PC-9 (cell line): ENCODE measurements around the gene EFTUD2. TPM values are rescaled to one million over a fixed set of nuclear protein-coding genes. Genes with fewer than 3 reads are reported as not detected.

Experiments
- BruUV-seq: library from RNA; stranded (reverse); fragments of 400-500 nt; replicated peaks from 2 replicates; lab custom pipeline; 2021; lab: Mats Ljungman, UMichigan
- CTCF ChIA-PET: fragments of 300-600 bp; sonication (Branson Sonifier 250); formaldehyde crosslinking; loops from one replicate; lab custom pipeline; 2022; ENCODE audit warnings: antibody characterized with exemption; lab: Charles Lee
- POLR2A ChIA-PET: fragments of 300-600 bp; sonication (Branson Sonifier 250); formaldehyde crosslinking; loops from one replicate; lab custom pipeline; 2022; ENCODE audit warnings: antibody characterized with exemption; ENCODE audit not compliant: unreplicated experiment; lab: Charles Lee
- DNase-seq, 2 experiments: peaks; one replicate each; pipeline versions ENCODE4 v3.0.0 to v3.0.0-alpha.2; 2015 to 2022; ENCODE audit warnings: mixed read lengths in 1 of 2
- H2AFZ ChIP-seq: fragments of 200-600 bp; sonication (generic); 2 replicates; pipeline ENCODE4 v1.8.1; 2017; ENCODE audit warnings: antibody characterized with exemption
- H3F3A ChIP-seq: fragments of 200-600 bp; sonication (generic); 2 replicates; pipeline ENCODE4 v1.8.1; 2017; ENCODE audit warnings: antibody characterized with exemption, mild to moderate bottlenecking, low read depth; ENCODE audit not compliant: insufficient read depth
- H3K27ac ChIP-seq: fragments of 200-600 bp; sonication (generic); 2 replicates; pipeline ENCODE4 v1.6.1; 2016; ENCODE audit warnings: mixed run types
- H3K27me3 ChIP-seq: fragments of 200-600 bp; sonication (generic); 2 replicates; pipeline ENCODE4 v1.6.1; 2016; ENCODE audit warnings: low read depth, mixed run types; ENCODE audit not compliant: insufficient read depth
- H3K36me3 ChIP-seq: fragments of 200-600 bp; sonication (generic); 2 replicates; pipeline ENCODE4 v1.6.1; 2016; ENCODE audit warnings: low read depth, mixed run types
- H3K4me1 ChIP-seq: fragments of 200-600 bp; sonication (generic); replicated peaks from 2 replicates; pipeline ENCODE4 v1.6.1; 2016; ENCODE audit warnings: mixed run types; ENCODE audit not compliant: insufficient read depth
- H3K4me2 ChIP-seq: fragments of 200-600 bp; sonication (generic); 2 replicates; pipeline ENCODE4 v1.6.1; 2017; ENCODE audit warnings: mixed run types
- H3K4me3 ChIP-seq: fragments of 200-600 bp; sonication (generic); 2 replicates; pipeline ENCODE4 v1.6.1; 2016; ENCODE audit warnings: mixed run types
- H3K79me2 ChIP-seq: fragments of 200-600 bp; sonication (generic); 2 replicates; pipeline ENCODE4 v1.6.1; 2017; ENCODE audit warnings: low read depth, mixed run types
- H3K9me2 ChIP-seq: fragments of 200-600 bp; sonication (generic); 2 replicates; pipeline ENCODE4 v1.8.1; 2017; ENCODE audit warnings: mild to moderate bottlenecking; ENCODE audit not compliant: insufficient read depth
- H3K9me3 ChIP-seq: fragments of 200-600 bp; sonication (generic); 2 replicates; pipeline ENCODE4 v1.8.1; 2016; ENCODE audit warnings: low read depth; ENCODE audit not compliant: insufficient read depth
- H4K20me1 ChIP-seq: fragments of 200-600 bp; sonication (generic); 2 replicates; pipeline ENCODE4 v1.8.1; 2017; ENCODE audit not compliant: insufficient read depth
- EZH2 ChIP-seq: fragments of 200-600 bp; sonication (generic); IDR thresholded peaks from 2 replicates; pipeline ENCODE4 v1.8.0; 2017; ENCODE audit warnings: antibody characterized with exemption, low read depth
- intact Hi-C: fragments of 100-400 bp; cut with micrococcal nuclease; formaldehyde crosslinking; loops from one replicate; pipeline ENCODE4 v1.10.0; 2022; ENCODE audit not compliant: unreplicated experiment
- total RNA-seq: library from RNA; stranded (reverse); gene quantifications from 2 replicates; pipeline ENCODE4 v1.2.3, GENCODE V29; 2021
- TF ChIP-seq, protein P1 (sequence below): fragments of 200-600 bp; sonication (generic); conservative IDR thresholded peaks from 2 replicates; pipeline ENCODE4 v1.6.1; 2017; ENCODE audit warnings: mixed run types, antibody characterized with exemption, mild to moderate bottlenecking, moderate library complexity

Gene EFTUD2
- total RNA-seq, 1 experiment from 2014 or later = 126 TPM

DNA sequence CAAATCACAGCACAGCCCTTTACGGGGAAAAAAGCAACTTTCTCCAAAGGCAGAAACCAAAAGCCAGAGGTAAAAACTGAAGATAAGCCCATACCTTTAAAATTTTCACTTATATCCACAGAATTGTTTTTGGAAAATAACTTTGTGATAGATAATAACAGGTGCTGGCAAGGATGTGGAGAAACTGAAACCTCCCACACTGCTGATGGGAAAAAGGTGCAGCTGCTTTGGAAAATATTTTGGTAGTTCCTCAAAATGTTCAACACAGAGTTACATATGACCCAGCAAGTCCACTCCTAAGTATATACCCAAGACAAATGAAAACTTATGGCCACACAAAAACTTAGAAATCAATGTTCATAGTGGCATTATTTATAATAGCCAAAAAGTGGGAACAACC, 12.2 kb downstream of the EFTUD2 start:
- peaks cover 9% of the 10 kb centered on the region; the same call in 1 of the 2 replicates for H3F3A ChIP-seq
- TF ChIP-seq EZH2 = no peak
- TF ChIP-seq, protein P1, sequence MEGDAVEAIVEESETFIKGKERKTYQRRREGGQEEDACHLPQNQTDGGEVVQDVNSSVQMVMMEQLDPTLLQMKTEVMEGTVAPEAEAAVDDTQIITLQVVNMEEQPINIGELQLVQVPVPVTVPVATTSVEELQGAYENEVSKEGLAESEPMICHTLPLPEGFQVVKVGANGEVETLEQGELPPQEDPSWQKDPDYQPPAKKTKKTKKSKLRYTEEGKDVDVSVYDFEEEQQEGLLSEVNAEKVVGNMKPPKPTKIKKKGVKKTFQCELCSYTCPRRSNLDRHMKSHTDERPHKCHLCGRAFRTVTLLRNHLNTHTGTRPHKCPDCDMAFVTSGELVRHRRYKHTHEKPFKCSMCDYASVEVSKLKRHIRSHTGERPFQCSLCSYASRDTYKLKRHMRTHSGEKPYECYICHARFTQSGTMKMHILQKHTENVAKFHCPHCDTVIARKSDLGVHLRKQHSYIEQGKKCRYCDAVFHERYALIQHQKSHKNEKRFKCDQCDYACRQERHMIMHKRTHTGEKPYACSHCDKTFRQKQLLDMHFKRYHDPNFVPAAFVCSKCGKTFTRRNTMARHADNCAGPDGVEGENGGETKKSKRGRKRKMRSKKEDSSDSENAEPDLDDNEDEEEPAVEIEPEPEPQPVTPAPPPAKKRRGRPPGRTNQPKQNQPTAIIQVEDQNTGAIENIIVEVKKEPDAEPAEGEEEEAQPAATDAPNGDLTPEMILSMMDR = no peak
- intact Hi-C loops = no loop called here
- H3K9me3 ChIP-seq = no peaks in the 10 kb centered on the region
- H3K36me3 ChIP-seq = peaks cover 33% of the 10 kb centered on the region
- no peak overlapping the region for H3K27ac ChIP-seq
- no peak for DNase-seq
- H3K4me3 ChIP-seq = no peak overlapping the region
- CTCF ChIA-PET = no interaction called here
- POLR2A ChIA-PET = no interaction called here
- H4K20me1 ChIP-seq = peaks cover 37% of the 10 kb centered on the region
- no TSS peak for BruUV-seq
- H3K4me1 ChIP-seq = no peaks in the 10 kb centered on the region
- no peaks in the 10 kb centered on the region for H3K9me2 ChIP-seq
- H3K4me2 ChIP-seq = no peak overlapping the region
- no peak overlapping the region for H2AFZ ChIP-seq
- H3K79me2 ChIP-seq = peaks cover 39% of the 10 kb centered on the region
- H3K27me3 ChIP-seq = no peaks in the 10 kb centered on the region

DNA sequence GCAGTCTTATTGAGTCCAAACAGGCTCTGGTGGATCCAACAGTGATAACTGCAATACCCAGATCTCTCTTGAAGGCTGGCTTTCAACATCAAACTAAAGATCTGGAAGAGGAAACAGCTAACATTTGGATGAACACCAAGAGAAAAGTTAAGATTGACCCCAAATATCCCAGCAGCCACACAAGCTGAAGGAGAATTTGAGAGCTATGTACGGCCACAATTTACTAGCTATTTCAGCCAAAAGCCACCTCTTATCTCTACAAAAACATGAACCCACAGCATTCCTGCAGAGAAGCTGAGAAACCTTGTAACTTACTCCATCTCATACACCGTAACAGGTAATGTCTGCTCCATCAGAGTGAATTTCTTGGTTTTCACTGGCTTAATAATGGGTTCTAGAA, 14.3 kb downstream of the EFTUD2 start:
- Histone ChIP-seq H3K4me1 (no peaks in the 10 kb centered on the region), H3K79me2 (peaks cover 23% of the 10 kb centered on the region), H3K36me3 (peaks cover 29% of the 10 kb centered on the region), H3K9me2 (no peaks in the 10 kb centered on the region), H3K4me3 (no peak overlapping the region), H3F3A (peaks cover 13% of the 10 kb centered on the region; the same call in 1 of the 2 replicates), H3K9me3 (no peaks in the 10 kb centered on the region), H3K27ac (no peak overlapping the region), H2AFZ (no peak overlapping the region), H3K4me2 (no peak overlapping the region), H3K27me3 (no peaks in the 10 kb centered on the region), H4K20me1 (peaks cover 29% of the 10 kb centered on the region)
- DNase-seq = no peak
- POLR2A ChIA-PET = no interaction called here
- TF ChIP-seq, protein P1 = no peak
- TF ChIP-seq EZH2 = no peak
- CTCF ChIA-PET = no interaction called here
- intact Hi-C loops = no loop called here
- BruUV-seq = no TSS peak

DNA sequence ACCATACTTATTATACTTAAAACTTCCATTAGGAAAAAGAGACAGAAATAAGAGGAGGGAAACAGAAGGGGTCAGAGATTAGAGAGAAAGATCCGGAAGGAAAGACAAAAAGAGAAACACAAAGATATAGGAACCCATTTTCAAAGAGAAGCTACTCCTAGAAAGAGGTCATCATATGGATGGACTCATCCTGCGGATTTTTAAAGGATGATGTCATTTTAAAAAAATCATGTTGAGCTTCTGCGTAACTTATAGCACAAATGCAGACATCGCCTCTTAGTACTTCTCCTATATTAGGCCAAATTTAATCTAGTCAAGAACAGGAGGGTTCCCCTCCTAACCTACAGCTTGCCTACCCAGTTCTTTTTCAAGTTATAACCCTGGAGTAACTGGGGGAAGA, 18.1 kb downstream of the EFTUD2 start:
- H3K4me3 ChIP-seq = no peak overlapping the region
- intact Hi-C loops = no loop called here
- no peaks in the 10 kb centered on the region for H3K79me2 ChIP-seq
- no peak overlapping the region for H2AFZ ChIP-seq
- TF ChIP-seq, protein P1 = no peak
- no peak for TF ChIP-seq EZH2
- no TSS peak for BruUV-seq
- POLR2A ChIA-PET = no interaction called here
- peaks cover 15% of the 10 kb centered on the region for H3F3A ChIP-seq
- H3K27ac ChIP-seq = no peak overlapping the region
- H3K4me1 ChIP-seq = no peaks in the 10 kb centered on the region
- H3K9me3 ChIP-seq = no peaks in the 10 kb centered on the region
- no peaks in the 10 kb centered on the region; the same call in 1 of the 2 replicates for H4K20me1 ChIP-seq
- no peak overlapping the region for H3K4me2 ChIP-seq
- CTCF ChIA-PET = interaction anchor here (0.6 kb wide), 1 partner anchor 164 kb away, joined by 3 read pairs; no protein-coding TSS in a partner anchor
- no peaks in the 10 kb centered on the region for H3K9me2 ChIP-seq
- DNase-seq = no peak
- H3K27me3 ChIP-seq = no peaks in the 10 kb centered on the region
- H3K36me3 ChIP-seq = peaks cover 38% of the 10 kb centered on the region
